ENCODE results near the gene CCDC87. TPM values are rescaled to one million over a fixed set of nuclear protein-coding genes. Genes with fewer than 3 reads are reported as not detected.

CCDC87 gene
- total and polyA plus RNA-seq, 2 of the 8 experiments (the other 6 are each of a cell fraction or from before 2014, with no cell fraction given): 0.32 to 0.99 TPM

GRCh38 chr11:66595245-66595904, 2.5 kb upstream of the CCDC87 start:
- Histone ChIP-seq H3K79me2 (ENCODE audit: control insufficient read depth in 1 of 2, insufficient read depth in 2 of 2, low read length in 2 of 2) (peaks cover 0 to 5% of the 10 kb centered on the region in 2 experiments; a peak in 2 of 4 replicates), H4K5ac (ENCODE audit: insufficient read length, low read depth, low read length) (no peak overlapping the region), H3K4ac (replicated peaks; ENCODE audit: insufficient read length, low read depth, low read length) (no peak overlapping the region), H3K14ac (ENCODE audit: insufficient read length) (no peak overlapping the region), H3K9ac (replicated peaks in 1 of 4; ENCODE audit: extremely low read depth in 1 of 4, low read depth in 3 of 4, low read length in 3 of 4) (no peak overlapping the region), H3K18ac (ENCODE audit: extremely low read depth, low read length) (no peak overlapping the region), H3K36me3 (ENCODE audit: control insufficient read depth in 2 of 4, insufficient read depth in 4 of 4, low read length in 3 of 4) (peaks cover 4 to 11% (median 10%) of the 10 kb centered on the region in 4 experiments; a peak in 6 of 8 replicates), H3K23me2 (ENCODE audit: low read depth, low read length) (peaks cover 9% of the 10 kb centered on the region), H3K27me3 (replicated peaks in 1 of 4; ENCODE audit: control insufficient read depth in 3 of 4, extremely low read depth in 1 of 4, insufficient read depth in 3 of 4, low read length in 3 of 4) (peaks cover 0 to 10% (median 4%) of the 10 kb centered on the region in 4 experiments; a peak in 3 of 7 replicates), H2BK120ac (replicated peaks; ENCODE audit: low read depth, low read length) (no peak overlapping the region), H4K8ac (ENCODE audit: extremely low read depth, insufficient read depth, low read length) (no peak overlapping the region), H3K27ac (ENCODE audit: low read depth, low read length) (no peak overlapping the region), H3K23ac (ENCODE audit: insufficient read length) (no peak overlapping the region), H3K79me1 (ENCODE audit: low read depth, low read length) (peaks cover 5% of the 10 kb centered on the region), H2BK5ac (ENCODE audit: low read depth, low read length) (no peak overlapping the region), H4K91ac (replicated peaks; ENCODE audit: insufficient read length, low read length) (no peak overlapping the region), H3K9me3 (ENCODE audit: insufficient read depth in 2 of 2, low read depth in 1 of 2, low read length in 1 of 2) (peaks cover 9 to 16% of the 10 kb centered on the region in 2 experiments), H2AFZ (ENCODE audit: low read length) (no peak overlapping the region), H3K4me1 (replicated peaks in 1 of 4; ENCODE audit: control insufficient read depth in 3 of 4, insufficient read depth in 4 of 4, low read length in 3 of 4) (peaks cover 0 to 11% (median 7%) of the 10 kb centered on the region in 4 experiments; a peak in 6 of 7 replicates), H3K56ac (replicated peaks; ENCODE audit: insufficient read length, low read depth, low read length) (no peak overlapping the region), H4K20me1 (replicated peaks in 1 of 2; ENCODE audit: control insufficient read depth in 1 of 2, insufficient read depth in 2 of 2, low read length in 2 of 2) (no peaks in the 10 kb centered on the region), H2AK5ac (ENCODE audit: low read depth, low read length) (no peak overlapping the region), H3K4me2 (ENCODE audit: insufficient read depth in 1 of 2, low read depth in 2 of 2, low read length in 2 of 2) (no peak overlapping the region), H3K4me3 (ENCODE audit: extremely low read depth in 1 of 4, insufficient read depth in 2 of 4, low read depth in 3 of 4, low read length in 4 of 4) (no peak overlapping the region), H2BK12ac (ENCODE audit: low read depth, low read length) (no peak overlapping the region), H2BK15ac (ENCODE audit: low read length) (no peak overlapping the region), H2BK20ac (ENCODE audit: low read length) (no peak overlapping the region)
- CTCF ChIA-PET (ENCODE audit: partially characterized antibody): interaction anchor here (0.7 to 3.3 kb wide), 6 partner anchors 15 to 104 kb away, joined by 3 to 17 read pairs (median 4); no protein-coding TSS in a partner anchor
- FAIRE-seq (no peak), DNase-seq (ENCODE audit: low read depth in 1 of 2, low spot score in 2 of 2) (no peak)
- WGBS, 2 experiments (ENCODE audit: extremely low coverage in 1 of 2, insufficient coverage in 1 of 2, insufficient read length in 1 of 2, insufficient replicate concordance in 2 of 2, low coverage in 1 of 2, low lambda C conversion rate in 2 of 2, missing lambda C conversion rate in 1 of 2): 98% methylated on average over 5 of the region's 5 CpGs; no CpG with 5 or more reads in 1 of the 2 experiments
- TF ChIP-seq TEAD4 (IDR thresholded peaks at IDR 0.05; ENCODE audit: low read depth, low read length): no peak
- TF ChIP-seq SIX5 (IDR thresholded peaks at IDR 0.05; ENCODE audit: low read depth, low read length): no peak
- 0 out of 3 replicates have a peak, but pooled peaks of 1 of the 2 experiments have one; percentile 18 for TF ChIP-seq POLR2A (IDR thresholded peaks at IDR 0.05; ENCODE audit: control extremely low read depth in 1 of 2, low read depth in 2 of 2, low read length in 2 of 2)
- POLR2A ChIA-PET (ENCODE audit: partially characterized antibody): interaction anchor here (0.7 to 65.3 kb wide), 3 partner anchors 21 to 83 kb away, joined by 3 to 2165 read pairs (median 4); partner anchors contain the start of genes RBM14 and RBM4
